Stomach (tissue), 9 donors: ENCODE data around the gene ALG9. TPM values are rescaled to one million over a fixed set of nuclear protein-coding genes. Genes with fewer than 3 reads are reported as not detected.
A peak's percentile ranks its signal among the peaks of the same experiment; 100 is the strongest.

Experiments
- DNase-seq, 2 donors: peaks; one replicate each; pipeline versions ENCODE4 v3.0.0 to v3.0.0-alpha.2; 2013 to 2019
- H3K27ac ChIP-seq, 5 donors: fragments of 200-600 bp in 4 of 5; sonication (generic) in 4 of 5; one replicate each; pipeline ENCODE4 v1.5.1; 2013 to 2019; ENCODE audit warnings: mild to moderate bottlenecking in 1 of 5, moderate library complexity in 1 of 5
- H3K27me3 ChIP-seq, 3 donors: fragments of 200-600 bp; sonication (generic); one replicate each; pipeline ENCODE4 v1.5.1; 2017 to 2019; ENCODE audit warnings: mixed run types in 1 of 3
- H3K36me3 ChIP-seq, 4 donors: fragments of 200-600 bp; sonication (generic); 1 replicate in 3 of 4; 2 replicates in 1 of 4; pipeline ENCODE4 v1.5.1; 2016 to 2019
- H3K4me1 ChIP-seq, 4 donors: fragments of 200-600 bp; sonication (generic); one replicate each; pipeline ENCODE4 v1.5.1; 2016 to 2019
- H3K4me3 ChIP-seq, 4 donors: fragments of 200-600 bp; sonication (generic) in 3 of 4; one replicate each; pipeline ENCODE4 v1.5.1; 2016 to 2019; ENCODE audit warnings: mild to moderate bottlenecking in 1 of 4
- H3K9me3 ChIP-seq, 4 donors: fragments of 200-600 bp; sonication (generic); one replicate each; pipeline ENCODE4 v1.5.1; 2016 to 2019
- EP300 ChIP-seq: sonication (generic); formaldehyde crosslinking; IDR thresholded peaks from one replicate; pipeline ENCODE4 v1.6.1; 2017; ENCODE audit warnings: antibody characterized with exemption
- POLR2A ChIP-seq, 4 donors: fragments of 450-650 bp; IDR thresholded peaks; one replicate each; pipeline ENCODE4 v1.6.1; 2016; ENCODE audit warnings: antibody characterized with exemption in 4 of 4, control low read depth in 2 of 4, mild to moderate bottlenecking in 1 of 4, moderate library complexity in 1 of 4
- POLR2AphosphoS5 ChIP-seq, 3 donors: sonication (generic); formaldehyde crosslinking; IDR thresholded peaks; one replicate each; pipeline ENCODE4 v1.6.1; 2016; ENCODE audit warnings: antibody characterized with exemption in 3 of 3
- WGBS, 5 donors: extraction: QIAGEN DNeasy Blood & Tissue Kit in 3 of 5; methylation state at CpG; one replicate each; pipeline versions ENCODE4 v1.1.5 to v1.1.7; 2013 to 2018; 5-methylcytosine and 5-hydroxymethylcytosine counted together
- intact Hi-C: fragments of 100-400 bp; cut with DNase I; formaldehyde crosslinking; loops from one replicate; pipeline ENCODE4 v1.15.1; 2023; ENCODE audit warnings: low total_unique reads
- polyA plus RNA-seq, 3 donors: library from polyadenylated mRNA; stranded (reverse); fragments of 200-250 nt; gene quantifications; one replicate each; pipeline ENCODE4 v1.2.3, GENCODE V29; 2013
- total RNA-seq, 5 donors: library from RNA; depleted of rRNA; stranded (reverse); fragments of >200 nt; gene quantifications; one replicate each; pipeline versions ENCODE4 v1.1.0 to v1.2.3, GENCODE V29; 2014 to 2016
- TF ChIP-seq, protein P1 (sequence below), 7 experiments: fragments of 450-650 bp in 4 of 7; fragments of 200-600 bp in 3 of 7; sonication (generic) in 3 of 7; IDR thresholded peaks; one replicate each; pipeline ENCODE4 v1.5.1; 2016 to 2019; ENCODE audit warnings: antibody characterized with exemption in 7 of 7, control low read depth in 2 of 7, mild to moderate bottlenecking in 1 of 7
- donor health status: healthy with polysubstance abuse.
- donor health status: Bipolar disorder and iron deficiency.
- donor health status: healthy.

Gene ALG9
- total and polyA plus RNA-seq, 8 donors = 11.9 to 53.7 (median 25.5) TPM

DNA sequence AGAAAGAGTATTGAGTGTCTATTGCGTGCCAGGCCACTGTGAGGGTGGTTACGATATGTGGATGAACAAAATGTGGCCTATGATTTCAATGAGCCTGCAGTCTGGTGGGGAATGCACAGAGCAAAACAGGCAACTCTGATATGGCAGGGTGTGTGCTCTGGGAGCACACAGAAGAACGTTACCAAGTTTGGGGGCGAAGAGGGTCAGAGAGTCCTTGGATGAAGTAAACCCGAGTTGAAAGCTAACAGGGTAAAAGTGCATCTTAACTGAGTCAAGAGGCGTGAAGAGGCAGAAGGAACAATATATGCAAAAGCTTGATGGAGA, 8.2 kb upstream of the ALG9 start:
- TF ChIP-seq POLR2AphosphoS5 (IDR thresholded peaks at IDR 0.05) (no peak), EP300 (no peak), POLR2A (IDR thresholded peaks at IDR 0.05) (no peak)
- TF ChIP-seq, protein P1, sequence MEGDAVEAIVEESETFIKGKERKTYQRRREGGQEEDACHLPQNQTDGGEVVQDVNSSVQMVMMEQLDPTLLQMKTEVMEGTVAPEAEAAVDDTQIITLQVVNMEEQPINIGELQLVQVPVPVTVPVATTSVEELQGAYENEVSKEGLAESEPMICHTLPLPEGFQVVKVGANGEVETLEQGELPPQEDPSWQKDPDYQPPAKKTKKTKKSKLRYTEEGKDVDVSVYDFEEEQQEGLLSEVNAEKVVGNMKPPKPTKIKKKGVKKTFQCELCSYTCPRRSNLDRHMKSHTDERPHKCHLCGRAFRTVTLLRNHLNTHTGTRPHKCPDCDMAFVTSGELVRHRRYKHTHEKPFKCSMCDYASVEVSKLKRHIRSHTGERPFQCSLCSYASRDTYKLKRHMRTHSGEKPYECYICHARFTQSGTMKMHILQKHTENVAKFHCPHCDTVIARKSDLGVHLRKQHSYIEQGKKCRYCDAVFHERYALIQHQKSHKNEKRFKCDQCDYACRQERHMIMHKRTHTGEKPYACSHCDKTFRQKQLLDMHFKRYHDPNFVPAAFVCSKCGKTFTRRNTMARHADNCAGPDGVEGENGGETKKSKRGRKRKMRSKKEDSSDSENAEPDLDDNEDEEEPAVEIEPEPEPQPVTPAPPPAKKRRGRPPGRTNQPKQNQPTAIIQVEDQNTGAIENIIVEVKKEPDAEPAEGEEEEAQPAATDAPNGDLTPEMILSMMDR (IDR thresholded peaks at IDR 0.05) = no peak
- Histone ChIP-seq H3K4me3 (peak overlapping the region; percentile 52 to 70 (median 60)), H3K9me3 (no peaks in the 10 kb centered on the region), H3K36me3 (peaks cover 2 to 30% (median 20%) of the 10 kb centered on the region in 4 donors), H3K27me3 (no peaks in the 10 kb centered on the region), H3K4me1 (peaks cover 6 to 20% (median 19%) of the 10 kb centered on the region in 4 donors), H3K27ac (peak overlapping the region; percentile 85 to 97 (median 95))
- intact Hi-C loops = no loop called here
- 21 to 42% (median 29%) methylated on average over 6 of the region's 6 CpGs for WGBS, 5 donors
- DNase-seq = no peak

DNA sequence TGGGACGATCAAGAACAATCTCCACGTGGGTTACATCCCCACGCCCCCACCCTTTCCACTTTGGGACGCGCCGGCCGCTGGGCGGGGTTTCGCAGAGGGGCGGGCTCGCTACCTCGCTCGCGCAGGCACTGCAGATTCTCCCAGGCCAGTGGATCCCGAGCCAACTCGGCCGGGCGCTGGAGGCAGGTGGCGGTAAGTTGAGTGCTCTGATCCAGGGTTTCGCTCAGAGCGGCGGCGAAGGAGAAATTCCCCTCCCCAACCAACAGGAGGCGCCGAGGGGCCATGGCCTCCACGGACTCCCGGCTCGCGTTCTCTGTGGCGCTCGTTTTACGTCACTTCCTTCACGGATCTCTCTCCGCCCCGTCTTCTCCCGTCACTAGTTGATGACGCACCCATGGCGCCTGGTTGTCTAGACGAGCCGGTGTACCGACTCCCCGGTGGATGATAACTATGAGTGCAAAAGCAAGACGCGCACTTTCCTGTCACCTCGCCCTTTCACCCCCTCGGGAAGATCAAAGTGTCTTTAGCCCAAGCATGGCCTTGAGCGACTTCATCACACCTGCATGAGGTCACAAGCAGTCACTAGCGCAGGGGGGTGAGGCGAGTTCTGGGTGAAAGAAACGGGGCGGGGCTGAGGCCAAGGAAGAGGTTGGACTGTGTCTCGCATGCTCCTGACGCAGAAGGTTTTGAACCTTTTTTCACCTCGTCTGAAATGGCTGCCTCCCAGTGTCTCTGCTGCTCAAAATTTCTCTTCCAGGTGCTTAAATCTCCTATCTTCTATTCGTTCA, 7.7 kb upstream of the ALG9 start, which contains the start of the genes CFAP68 and FDXACB1:
Gene CFAP68, plus strand, starts transcription at position 693 of the 788 bp plus-strand sequence. Its CDS starts 20 bp downstream, at position 713.
Gene FDXACB1, minus strand, starts transcription at position 317 of the 788 bp plus-strand sequence. Its CDS starts 33 bp downstream, at position 284.
- peak; percentile 92 for TF ChIP-seq EP300
- TF ChIP-seq, protein P1 (IDR thresholded peaks at IDR 0.05) = peak in 6 of 7 experiments; percentile 87 to 99 (median 96)
- TF ChIP-seq POLR2A (IDR thresholded peaks at IDR 0.05) = no peak
- TF ChIP-seq POLR2AphosphoS5 (IDR thresholded peaks at IDR 0.05) = peak; percentile 77 to 90 (median 84)
- intact Hi-C loops = no loop called here
- Histone ChIP-seq H3K4me1 (peaks cover 6 to 20% (median 19%) of the 10 kb centered on the region in 4 donors), H3K36me3 (peaks cover 2 to 28% (median 18%) of the 10 kb centered on the region in 4 donors), H3K4me3 (peak within 1 kb of the TSS; percentile 52 to 70 (median 60)), H3K27me3 (no peaks in the 10 kb centered on the region), H3K9me3 (no peaks in the 10 kb centered on the region), H3K27ac (peak within 1 kb of the TSS; percentile 85 to 97 (median 95))
- DNase-seq = peak; percentile 97 to 99
- WGBS, 5 donors = 0% methylated on average over 22 to 55 of the region's 55 CpGs

DNA sequence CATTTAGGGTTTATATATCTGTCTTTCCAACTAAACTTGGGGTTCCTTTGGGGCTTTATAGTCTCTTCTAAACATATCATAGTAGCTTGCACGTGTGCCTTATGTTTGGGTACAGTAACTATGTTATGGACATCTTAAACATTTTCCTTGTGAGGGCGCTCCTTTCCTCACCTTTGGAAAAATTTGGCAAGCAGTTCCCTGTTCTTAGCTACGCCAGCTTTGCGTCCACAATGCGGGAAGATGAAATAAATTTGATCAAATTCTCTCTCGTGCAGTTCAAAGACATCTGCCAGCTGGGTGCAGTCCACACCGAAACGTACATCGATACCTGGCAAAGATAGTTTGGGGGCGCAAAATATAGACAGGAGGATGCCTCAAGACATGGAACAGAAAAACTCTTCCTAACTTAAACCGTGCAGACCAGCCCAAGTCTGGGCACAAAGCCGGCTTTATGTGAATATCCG, 7.0 kb upstream of the ALG9 start:
- no peak for DNase-seq
- peak overlapping the region; percentile 85 to 97 (median 95) for H3K27ac ChIP-seq
- H3K36me3 ChIP-seq = peaks cover 2 to 21% (median 14%) of the 10 kb centered on the region in 4 donors
- no peaks in the 10 kb centered on the region for H3K27me3 ChIP-seq
- 0 to 1% (median 0%) methylated on average over 13 of the region's 13 CpGs for WGBS, 5 donors
- peaks cover 6 to 20% (median 19%) of the 10 kb centered on the region in 4 donors for H3K4me1 ChIP-seq
- peak overlapping the region; percentile 52 to 70 (median 60) for H3K4me3 ChIP-seq
- intact Hi-C loops = no loop called here
- no peaks in the 10 kb centered on the region for H3K9me3 ChIP-seq
- TF ChIP-seq EP300 (no peak), POLR2AphosphoS5 (IDR thresholded peaks at IDR 0.05) (no peak), POLR2A (IDR thresholded peaks at IDR 0.05) (no peak)
- TF ChIP-seq, protein P1 (IDR thresholded peaks at IDR 0.05) = no peak

DNA sequence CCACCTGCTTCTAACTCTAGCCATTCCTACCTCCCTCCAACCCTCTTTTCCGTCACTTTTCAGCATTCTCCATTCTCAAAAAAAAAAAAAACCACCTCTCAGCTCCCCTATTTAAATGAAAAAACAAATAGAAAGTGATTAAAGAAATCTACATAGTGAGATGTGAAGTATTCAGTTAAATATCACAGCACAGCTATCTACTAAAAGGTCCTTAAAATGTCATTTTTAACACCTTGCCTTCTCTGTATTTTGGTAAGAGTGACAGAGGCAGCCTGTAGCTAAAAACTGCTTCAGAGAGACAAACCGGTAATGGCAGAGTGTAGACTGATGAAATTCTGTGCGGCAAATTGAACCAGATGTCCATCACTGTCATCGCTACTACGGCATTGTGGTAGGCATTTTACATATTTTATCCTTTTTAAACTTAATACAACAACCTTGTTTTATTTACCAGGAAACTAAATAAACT, 346 bp upstream of the ALG9 start:
- Histone ChIP-seq H3K27ac (peak overlapping the region; percentile 84 to 97 (median 90)), H3K36me3 (peaks cover 11 to 38% (median 32%) of the 10 kb centered on the region in 4 donors), H3K4me1 (peaks cover 4 to 32% (median 18%) of the 10 kb centered on the region in 4 donors), H3K27me3 (no peaks in the 10 kb centered on the region), H3K9me3 (no peaks in the 10 kb centered on the region), H3K4me3 (peak overlapping the region; percentile 73 to 97 (median 95))
- 53 to 62% (median 56%) methylated on average over 5 of the region's 5 CpGs for WGBS, 5 donors
- intact Hi-C loops = no loop called here
- peak in 1 of 2 donors; percentile 12 for DNase-seq
- TF ChIP-seq, protein P1 (IDR thresholded peaks at IDR 0.05) = no peak
- TF ChIP-seq POLR2AphosphoS5 (IDR thresholded peaks at IDR 0.05) (no peak), EP300 (no peak), POLR2A (IDR thresholded peaks at IDR 0.05) (no peak)
